Measurements from ENCODE around the gene AIFM1.

Gene AIFM1

GRCh38 chrX:130090364-130090763 lies 75.3 kb downstream of the AIFM1 start:
- no peak for DNase-seq

DNA sequence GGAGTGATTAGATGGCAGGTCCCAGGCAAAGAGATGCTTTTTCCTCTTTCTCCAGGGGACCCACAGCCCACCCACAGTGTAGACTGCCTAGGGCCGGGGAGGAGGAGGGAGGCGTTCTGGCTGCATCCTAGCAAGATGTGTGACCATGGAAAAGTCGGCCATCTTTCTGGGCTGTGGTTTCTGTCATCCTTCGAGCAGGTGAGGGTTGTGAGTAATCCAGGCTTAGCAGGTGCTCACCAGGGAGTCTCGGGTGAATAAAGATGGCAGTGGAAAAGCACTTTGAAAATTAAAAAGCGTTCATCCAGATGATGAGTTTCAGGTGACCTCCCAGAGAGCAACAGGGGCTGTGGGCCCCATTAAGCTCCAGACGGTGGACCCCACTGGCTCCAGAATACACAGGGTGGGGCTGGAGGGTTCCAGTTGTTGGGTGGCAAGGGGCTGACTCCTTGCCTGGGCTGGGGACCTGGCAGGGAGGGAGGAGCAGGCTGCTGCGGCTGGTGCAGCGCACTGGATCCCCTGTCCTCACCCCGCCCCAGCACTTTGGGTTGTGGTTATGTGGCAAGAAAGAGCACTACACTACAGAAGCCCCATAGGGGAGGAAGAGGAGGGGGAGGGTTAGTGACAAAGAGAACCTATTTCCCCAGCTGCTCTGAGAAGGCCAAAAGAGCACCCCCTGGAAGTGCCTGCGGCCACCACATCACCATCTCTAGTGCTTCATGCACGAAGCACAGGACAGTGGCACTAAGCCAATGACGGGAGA lies 79.0 kb downstream of the AIFM1 start:
- peak; percentile 72 to 74 for DNase-seq

- DNase-seq, result no peak
These were observed 79.8 kb downstream of the AIFM1 start for GRCh38 chrX:130085551-130086446.

DNA sequence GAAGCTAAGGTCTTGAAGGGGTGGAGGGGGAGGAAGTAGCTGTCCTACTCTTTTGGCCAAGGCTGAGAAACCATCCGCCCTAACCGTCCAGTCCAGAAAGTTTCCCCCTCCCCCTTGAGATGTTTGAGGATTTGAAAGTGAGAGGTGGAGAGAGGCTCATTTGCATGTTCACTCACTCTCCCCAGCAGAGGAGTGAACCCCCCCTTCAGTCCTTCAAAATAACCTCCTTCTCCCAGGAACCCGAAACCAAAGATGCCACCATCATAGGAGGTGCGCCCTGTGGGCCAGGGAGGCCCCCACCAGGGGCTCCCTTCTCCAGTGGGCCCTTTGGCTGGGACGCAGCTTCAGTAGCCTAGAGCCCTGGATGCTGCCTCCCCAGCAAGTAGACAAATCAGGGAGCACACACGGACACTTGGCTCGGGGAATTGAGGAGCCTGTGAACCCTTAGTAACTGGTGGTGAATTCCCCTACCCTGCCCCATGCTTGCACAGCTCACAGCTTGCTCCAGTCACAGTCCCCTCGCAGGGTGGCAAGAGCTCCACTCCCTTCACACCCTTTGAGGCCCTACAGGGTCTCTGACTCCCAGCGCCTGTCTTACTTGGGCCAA lies 80.9 kb downstream of the AIFM1 start:
- no peak for DNase-seq

- peak in 1 of 2 donors; percentile 36 for DNase-seq
These were observed 81.8 kb downstream of the AIFM1 start for GRCh38 chrX:130083656-130084382.

GRCh38 chrX:130083107-130083490 lies 82.5 kb downstream of the AIFM1 start:
- no peak for DNase-seq

GRCh38 chrX:130082244-130083106 lies 83.2 kb downstream of the AIFM1 start:
- peak; percentile 81 to 82 for DNase-seq

DNA sequence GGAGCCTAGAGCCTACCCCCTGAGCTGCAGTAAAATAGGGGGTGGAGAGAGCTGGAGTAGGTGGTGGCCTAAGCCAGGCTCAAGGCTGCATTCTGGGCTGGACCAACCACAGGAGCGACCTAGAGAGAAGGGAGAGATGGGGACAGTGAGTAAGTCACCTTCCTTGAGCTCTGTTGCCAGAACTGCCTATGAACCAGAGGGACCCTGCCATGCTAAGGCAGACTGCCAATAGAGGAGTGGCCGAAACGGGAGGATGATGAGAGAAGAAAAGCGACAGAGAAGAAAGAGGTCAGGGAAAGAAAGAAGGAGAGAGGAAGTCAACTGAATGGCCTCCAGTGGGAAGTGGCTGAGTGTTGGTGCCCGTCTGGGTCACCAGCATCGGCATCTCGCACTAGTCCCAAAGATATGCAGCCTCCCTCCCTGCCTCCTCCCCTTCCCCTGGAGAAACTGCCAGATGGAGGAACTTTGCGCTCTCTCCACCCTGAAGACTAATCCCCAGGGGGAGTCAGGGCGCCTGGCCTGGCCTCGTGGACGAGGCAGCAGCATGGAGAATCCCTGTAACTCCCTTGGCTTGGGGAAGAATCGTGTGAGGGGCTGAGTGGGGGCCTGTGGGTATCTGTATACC lies 84.1 kb downstream of the AIFM1 start:
- no peak for DNase-seq

DNA sequence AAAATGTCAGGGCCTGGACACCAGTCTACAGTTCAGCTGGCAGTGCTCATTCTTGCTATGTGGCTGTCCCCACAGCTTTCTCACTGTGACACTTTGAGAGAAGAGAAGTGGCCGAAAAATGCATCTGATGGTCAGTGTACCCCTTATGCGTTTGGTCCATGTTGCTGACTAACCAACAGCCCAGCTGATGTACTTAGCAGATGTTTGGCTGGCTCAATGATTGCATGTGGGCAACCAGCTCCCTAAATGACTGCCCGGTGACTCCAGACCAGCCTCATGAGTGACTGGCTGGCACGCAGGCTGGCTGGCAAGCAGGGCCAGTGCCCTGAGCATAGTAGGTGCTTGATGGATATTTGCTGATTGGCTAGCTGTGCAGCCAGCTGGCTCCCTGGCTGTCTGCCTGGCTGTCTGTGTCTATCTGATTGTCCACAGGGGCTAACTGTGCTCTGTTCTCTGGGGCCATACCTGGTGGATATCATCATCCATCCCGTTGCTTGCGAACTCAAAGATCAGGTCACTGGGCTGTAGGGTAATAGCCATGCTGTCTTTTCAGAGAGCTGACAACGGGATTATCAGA lies 84.8 kb downstream of the AIFM1 start:
- DNase-seq, result no peak

- peak; percentile 55 to 64 for DNase-seq
These were observed 85.7 kb downstream of the AIFM1 start for GRCh38 chrX:130079824-130080406.

Measured in CD4-positive, alpha-beta T cell treated with Interleukin-1 beta for 1 hour (primary cell).